Upper lobe of left lung (tissue), 6 donors: ENCODE data around the gene VAV3. TPM values are rescaled to one million over a fixed set of nuclear protein-coding genes. Genes with fewer than 3 reads are reported as not detected.

ENCODE experiments used
- ATAC-seq, 2 donors: fragments of 200-7000 bp; cut with Tn5 transposase; one replicate each; pipeline ENCODE4 v1.9.1; 2022; ENCODE audit warnings: mild to moderate bottlenecking in 2 of 2, moderate library complexity in 2 of 2; ENCODE audit not compliant: low FRiP score in 2 of 2
- DNase-seq, 2 donors: peaks; one replicate each; pipeline ENCODE4 v3.0.0-alpha.2; 2019 to 2020
- H3K27ac ChIP-seq, 4 donors: fragments of 200-600 bp; sonication (generic); one replicate each; pipeline ENCODE4 v1.5.1; 2016 to 2019
- H3K27me3 ChIP-seq, 4 donors: fragments of 200-600 bp; sonication (generic); one replicate each; pipeline ENCODE4 v1.5.1; 2017 to 2019
- H3K36me3 ChIP-seq, 4 donors: fragments of 200-600 bp; sonication (generic); one replicate each; pipeline ENCODE4 v1.5.1; 2016 to 2019
- H3K4me1 ChIP-seq, 4 donors: fragments of 200-600 bp; sonication (generic); one replicate each; pipeline ENCODE4 v1.5.1; 2018 to 2019
- H3K4me3 ChIP-seq, 4 donors: fragments of 200-600 bp; sonication (generic); one replicate each; pipeline ENCODE4 v1.5.1; 2017 to 2019; ENCODE audit warnings: mild to moderate bottlenecking in 2 of 4, moderate library complexity in 1 of 4
- H3K9me3 ChIP-seq, 4 donors: fragments of 200-600 bp; sonication (generic); one replicate each; pipeline ENCODE4 v1.5.1; 2018 to 2019
- CTCF ChIP-seq, 6 experiments: fragments of 450-650 bp in 4 of 6; fragments of 200-600 bp in 2 of 6; sonication (generic) in 2 of 6; IDR thresholded peaks; one replicate each; pipeline ENCODE4 v1.5.1; 2016 to 2019; ENCODE audit warnings: antibody characterized with exemption in 6 of 6
- EP300 ChIP-seq, 4 donors: sonication (generic); formaldehyde crosslinking; IDR thresholded peaks; one replicate each; pipeline ENCODE4 v1.5.1; 2017; ENCODE audit warnings: antibody characterized with exemption in 4 of 4, control low read depth in 2 of 4
- POLR2A ChIP-seq, 4 donors: fragments of 450-650 bp; IDR thresholded peaks; one replicate each; pipeline ENCODE4 v1.5.1; 2016 to 2017; ENCODE audit warnings: antibody characterized with exemption in 4 of 4, mild to moderate bottlenecking in 2 of 4
- POLR2AphosphoS5 ChIP-seq, 2 donors: sonication (generic); formaldehyde crosslinking; IDR thresholded peaks; one replicate each; pipeline ENCODE4 v1.5.1; 2017; ENCODE audit warnings: antibody characterized with exemption in 2 of 2
- WGBS, 2 donors: methylation state at CpG; one replicate each; pipeline ENCODE4 v1.1.5; 2017 to 2018; 5-methylcytosine and 5-hydroxymethylcytosine counted together
- total RNA-seq, 6 donors: library from RNA; depleted of rRNA in 4 of 6; stranded (reverse); fragments of >200 nt in 4 of 6; gene quantifications; one replicate each; pipeline versions ENCODE4 v1.1.0 to v1.2.1, GENCODE V29; 2016 to 2021
- donor health status: DM: no; HTN: no; CAD: no; lungs with moderate emphysema.
- donor health status: DM: no; HTN: yes; CAD: no; lungs with severe emphysema.

VAV3 gene
- total RNA-seq, 6 donors from 2014 or later, result 5.9 to 13.6 (median 7.8) TPM

GRCh38 chr1:107689733-107690132 lies 275.2 kb downstream of the VAV3 start:
- H3K27me3 ChIP-seq, result no peaks in the 10 kb centered on the region
- DNase-seq, result no peak
- H3K4me1 ChIP-seq, result no peaks in the 10 kb centered on the region
- no peak overlapping the region for H3K4me3 ChIP-seq
- 89 to 91% methylated on average over 4 of the region's 4 CpGs for WGBS, 2 donors
- no peaks in the 10 kb centered on the region for H3K36me3 ChIP-seq
- H3K27ac ChIP-seq, result no peak overlapping the region
- no peak for TF ChIP-seq POLR2A (IDR thresholded peaks at IDR 0.05)
- TF ChIP-seq EP300 (IDR thresholded peaks at IDR 0.05), result no peak
- no peak for TF ChIP-seq CTCF (IDR thresholded peaks at IDR 0.05)
- no peak for TF ChIP-seq POLR2AphosphoS5 (IDR thresholded peaks at IDR 0.05)
- no peaks in the 10 kb centered on the region for H3K9me3 ChIP-seq
- ATAC-seq, result no peak

- H3K36me3 ChIP-seq, result no peaks in the 10 kb centered on the region
- no peak overlapping the region for H3K27ac ChIP-seq
- no peak overlapping the region for H3K4me3 ChIP-seq
- no peak for DNase-seq
- H3K4me1 ChIP-seq, result no peaks in the 10 kb centered on the region
- H3K9me3 ChIP-seq, result no peaks in the 10 kb centered on the region
- WGBS, 2 donors, result 61 to 76% methylated on average over 1 of the region's 1 CpG
- H3K27me3 ChIP-seq, result no peaks in the 10 kb centered on the region
- no peak for ATAC-seq
- TF ChIP-seq CTCF (IDR thresholded peaks at IDR 0.05) (no peak), POLR2AphosphoS5 (IDR thresholded peaks at IDR 0.05) (no peak), EP300 (IDR thresholded peaks at IDR 0.05) (no peak), POLR2A (IDR thresholded peaks at IDR 0.05) (no peak)
Measured at GRCh38 chr1:107689159-107689558, 275.8 kb downstream of the VAV3 start.

GRCh38 chr1:107687849-107688753 lies 276.9 kb downstream of the VAV3 start:
- Histone ChIP-seq H3K36me3 (no peaks in the 10 kb centered on the region), H3K9me3 (no peaks in the 10 kb centered on the region), H3K27me3 (no peaks in the 10 kb centered on the region), H3K27ac (no peak overlapping the region), H3K4me1 (no peaks in the 10 kb centered on the region), H3K4me3 (no peak overlapping the region)
- TF ChIP-seq EP300 (IDR thresholded peaks at IDR 0.05), result no peak
- TF ChIP-seq CTCF (IDR thresholded peaks at IDR 0.05), result no peak
- no peak for TF ChIP-seq POLR2A (IDR thresholded peaks at IDR 0.05)
- TF ChIP-seq POLR2AphosphoS5 (IDR thresholded peaks at IDR 0.05), result no peak
- no peak for DNase-seq
- 90 to 91% methylated on average over 9 of the region's 9 CpGs for WGBS, 2 donors
- no peak for ATAC-seq

GRCh38 chr1:107683683-107684082 lies 281.3 kb downstream of the VAV3 start:
- no peak for TF ChIP-seq EP300 (IDR thresholded peaks at IDR 0.05)
- TF ChIP-seq POLR2A (IDR thresholded peaks at IDR 0.05), result no peak
- no peak for TF ChIP-seq POLR2AphosphoS5 (IDR thresholded peaks at IDR 0.05)
- no peak for TF ChIP-seq CTCF (IDR thresholded peaks at IDR 0.05)
- DNase-seq, result no peak
- Histone ChIP-seq H3K36me3 (no peaks in the 10 kb centered on the region), H3K27ac (no peak overlapping the region), H3K4me3 (no peak overlapping the region), H3K27me3 (no peaks in the 10 kb centered on the region), H3K4me1 (no peaks in the 10 kb centered on the region), H3K9me3 (no peaks in the 10 kb centered on the region)
- no peak for ATAC-seq
- 86 to 92% methylated on average over 2 of the region's 2 CpGs for WGBS, 2 donors
